ENCODE data around the gene SPIRE1.

GRCh38 chr18:12592597-12593127 is 65.2 kb downstream of the SPIRE1 start:
- no peak for TF ChIP-seq CTCF (IDR thresholded peaks at IDR 0.05)
- no peak for TF ChIP-seq POLR2AphosphoS5 (IDR thresholded peaks at IDR 0.05)
- no peak for TF ChIP-seq POLR2A (IDR thresholded peaks at IDR 0.05)
- TF ChIP-seq EP300 (IDR thresholded peaks at IDR 0.05), result no peak
